Measurements from ENCODE around the gene GDPGP1. TPM values are rescaled to one million over a fixed set of nuclear protein-coding genes. Genes with fewer than 3 reads are reported as not detected.

Gene GDPGP1
- total RNA-seq, 2 experiments from 2014 or later: 10.3 to 10.5 TPM

- Mint-ChIP-seq H3K4me3 (no peak overlapping the region), H3K4me1 (peaks cover 22% of the 10 kb centered on the region), H3K27ac (no peak overlapping the region), H3K9me3 (no peaks in the 10 kb centered on the region), H3K36me3 (ENCODE audit: low read depth) (peaks cover 17% of the 10 kb centered on the region), H3K27me3 (no peaks in the 10 kb centered on the region)
- ChIA-PET CTCF (interaction anchor here (0.8 to 3.0 kb wide), 15 partner anchors 8 to 323 kb away, joined by 3 to 16 read pairs (median 4); partner anchors contain the start of genes CIB1, GDPGP1, SEMA4B and TTLL13), POLR2A (interaction anchor here (0.9 to 2.2 kb wide), 4 partner anchors 9 to 75 kb away, joined by 3 to 6 read pairs (median 4); partner anchors contain the start of gene SEMA4B)
- peak; percentile 39 for DNase-seq
These were observed 12.6 kb upstream of the GDPGP1 start for GRCh38 chr15:90221246-90221900.

- CTCF ChIA-PET: interaction anchor here (1.0 to 3.0 kb wide), 5 partner anchors 10 to 136 kb away, joined by 3 to 16 read pairs (median 8); partner anchors contain the start of genes CIB1 and GDPGP1
These were observed 11.5 kb upstream of the GDPGP1 start for GRCh38 chr15:90222547-90222946.

GRCh38 chr15:90223441-90224165, 10.4 kb upstream of the GDPGP1 start:
- no peak overlapping the region for H3K27ac Mint-ChIP-seq
- ChIA-PET CTCF (interaction anchor here (0.5 kb wide), 1 partner anchor 39 kb away, joined by 3 read pairs; no protein-coding TSS in a partner anchor), POLR2A (no interaction called here)
- H3K4me1 Mint-ChIP-seq: peaks cover 13% of the 10 kb centered on the region
- H3K4me3 Mint-ChIP-seq: no peak overlapping the region
- H3K36me3 Mint-ChIP-seq (ENCODE audit: low read depth): peaks cover 21% of the 10 kb centered on the region
- no peaks in the 10 kb centered on the region for H3K27me3 Mint-ChIP-seq
- no peaks in the 10 kb centered on the region for H3K9me3 Mint-ChIP-seq
- no peak for DNase-seq

More at GRCh38 chr15:90222547-90222946, 11.5 kb upstream of the GDPGP1 start:
- no peaks in the 10 kb centered on the region for H3K27me3 Mint-ChIP-seq
- no peak overlapping the region for H3K4me3 Mint-ChIP-seq
- no peak for DNase-seq
- peaks cover 20% of the 10 kb centered on the region for H3K36me3 Mint-ChIP-seq (ENCODE audit: low read depth)
- no peak overlapping the region for H3K27ac Mint-ChIP-seq
- peaks cover 15% of the 10 kb centered on the region for H3K4me1 Mint-ChIP-seq
- H3K9me3 Mint-ChIP-seq: no peaks in the 10 kb centered on the region
- POLR2A ChIA-PET: interaction anchor here (1.5 to 2.2 kb wide), 2 partner anchors 22 to 76 kb away, joined by 3 to 4 read pairs; partner anchors contain the start of gene SEMA4B

- peaks cover 13% of the 10 kb centered on the region for H3K4me1 Mint-ChIP-seq
- H3K27ac Mint-ChIP-seq: no peak overlapping the region
- ChIA-PET CTCF (no interaction called here), POLR2A (no interaction called here)
- no peaks in the 10 kb centered on the region for H3K9me3 Mint-ChIP-seq
- no peak overlapping the region for H3K4me3 Mint-ChIP-seq
- peaks cover 32% of the 10 kb centered on the region for H3K36me3 Mint-ChIP-seq (ENCODE audit: low read depth)
- no peak for DNase-seq
- H3K27me3 Mint-ChIP-seq: no peaks in the 10 kb centered on the region
These were observed 9.0 kb upstream of the GDPGP1 start for GRCh38 chr15:90225047-90225446.

GRCh38 chr15:90225504-90226234, 8.3 kb upstream of the GDPGP1 start:
- no peak for DNase-seq
- Mint-ChIP-seq H3K27ac (no peak overlapping the region), H3K9me3 (no peaks in the 10 kb centered on the region), H3K4me3 (no peak overlapping the region), H3K27me3 (no peaks in the 10 kb centered on the region), H3K4me1 (peaks cover 18% of the 10 kb centered on the region), H3K36me3 (ENCODE audit: low read depth) (peaks cover 38% of the 10 kb centered on the region)
- ChIA-PET POLR2A (interaction anchor here (0.7 kb wide), 1 partner anchor 83 kb away, joined by 3 read pairs; no protein-coding TSS in a partner anchor), CTCF (no interaction called here)

GRCh38 chr15:90227336-90227735, 6.7 kb upstream of the GDPGP1 start:
- H3K9me3 Mint-ChIP-seq: no peaks in the 10 kb centered on the region
- POLR2A ChIA-PET: interaction anchor here (1.4 to 2.4 kb wide), 2 partner anchors 26 to 38 kb away, joined by 3 to 7 read pairs; partner anchors contain the start of genes NGRN and SEMA4B
- CTCF ChIA-PET: no interaction called here
- H3K4me1 Mint-ChIP-seq: peaks cover 35% of the 10 kb centered on the region
- no peaks in the 10 kb centered on the region for H3K27me3 Mint-ChIP-seq
- H3K4me3 Mint-ChIP-seq: no peak overlapping the region
- no peak overlapping the region for H3K27ac Mint-ChIP-seq
- DNase-seq: no peak
- peaks cover 47% of the 10 kb centered on the region for H3K36me3 Mint-ChIP-seq (ENCODE audit: low read depth)

GRCh38 chr15:90227816-90228772, 5.9 kb upstream of the GDPGP1 start:
- H3K27me3 Mint-ChIP-seq: no peaks in the 10 kb centered on the region
- ChIA-PET CTCF (no interaction called here), POLR2A (interaction anchor here (1.4 to 2.4 kb wide), 2 partner anchors 27 to 38 kb away, joined by 3 to 7 read pairs; partner anchors contain the start of genes NGRN and SEMA4B)
- H3K4me3 Mint-ChIP-seq: no peak overlapping the region
- no peak for DNase-seq
- peaks cover 51% of the 10 kb centered on the region for H3K36me3 Mint-ChIP-seq (ENCODE audit: low read depth)
- H3K4me1 Mint-ChIP-seq: peaks cover 39% of the 10 kb centered on the region
- H3K27ac Mint-ChIP-seq: no peak overlapping the region
- no peaks in the 10 kb centered on the region for H3K9me3 Mint-ChIP-seq

- H3K4me1 Mint-ChIP-seq: peaks cover 39% of the 10 kb centered on the region
- no peaks in the 10 kb centered on the region for H3K9me3 Mint-ChIP-seq
- ChIA-PET CTCF (no interaction called here), POLR2A (interaction anchor here (1.6 to 2.4 kb wide), 2 partner anchors 37 to 643 kb away, joined by 3 to 7 read pairs; partner anchors contain the start of gene NGRN)
- DNase-seq: no peak
- H3K4me3 Mint-ChIP-seq: no peak overlapping the region
- no peaks in the 10 kb centered on the region for H3K27me3 Mint-ChIP-seq
- peaks cover 47% of the 10 kb centered on the region for H3K36me3 Mint-ChIP-seq (ENCODE audit: low read depth)
- H3K27ac Mint-ChIP-seq: no peak overlapping the region
These were observed 5.0 kb upstream of the GDPGP1 start for GRCh38 chr15:90228960-90229359.

- Mint-ChIP-seq H3K27me3 (no peaks in the 10 kb centered on the region), H3K27ac (peak overlapping the region; percentile 92), H3K4me3 (peak overlapping the region; percentile 97), H3K4me1 (peaks cover 48% of the 10 kb centered on the region), H3K36me3 (ENCODE audit: low read depth) (peaks cover 47% of the 10 kb centered on the region), H3K9me3 (no peaks in the 10 kb centered on the region)
- ChIA-PET POLR2A (interaction anchor here (1.2 to 4.8 kb wide), 8 partner anchors 8 to 641 kb away, joined by 3 to 99 read pairs (median 23); partner anchors contain the start of genes IDH2, NGRN, SEMA4B and TTLL13), CTCF (interaction anchor here (1.0 to 2.2 kb wide), 5 partner anchors 9 to 57 kb away, joined by 3 to 12 read pairs (median 4); no protein-coding TSS in a partner anchor)
- DNase-seq: no peak
These were observed 3.9 kb upstream of the GDPGP1 start for GRCh38 chr15:90230071-90230494.

- no peak for DNase-seq
- ChIA-PET POLR2A (interaction anchor here (0.7 to 4.8 kb wide), 12 partner anchors 9 to 641 kb away, joined by 3 to 99 read pairs (median 4); partner anchors contain the start of genes IDH2, NGRN, SEMA4B and TTLL13), CTCF (interaction anchor here (0.6 to 2.7 kb wide), 10 partner anchors 9 to 87 kb away, joined by 3 to 12 read pairs (median 6); partner anchors contain the start of gene SEMA4B)
- Mint-ChIP-seq H3K27ac (peak overlapping the region; percentile 92), H3K27me3 (no peaks in the 10 kb centered on the region), H3K4me1 (peaks cover 51% of the 10 kb centered on the region), H3K9me3 (no peaks in the 10 kb centered on the region), H3K36me3 (ENCODE audit: low read depth) (peaks cover 42% of the 10 kb centered on the region), H3K4me3 (peak overlapping the region; percentile 97)
These were observed 3.4 kb upstream of the GDPGP1 start for GRCh38 chr15:90230610-90231009.
